H9 (cell line): ENCODE results near the gene FARP2. TPM values are rescaled to one million over a fixed set of nuclear protein-coding genes. Genes with fewer than 3 reads are reported as not detected.

Experiments used
- DNase-seq: peaks from one replicate; pipeline ENCODE4 v3.0.0-alpha.2; 2017
- H2AFZ ChIP-seq: one replicate; pipeline ENCODE4 v1.6.1; 2013; ENCODE audit warnings: mild to moderate bottlenecking, low read length, control low read depth, moderate library complexity
- H2AK5ac ChIP-seq: 2 replicates; pipeline ENCODE4 v1.6.1; 2013; ENCODE audit warnings: low read length, control low read depth, mixed read lengths; ENCODE audit not compliant: insufficient read length
- H2BK120ac ChIP-seq: one replicate; pipeline ENCODE4 v1.6.1; 2013; ENCODE audit warnings: low read depth, mild to moderate bottlenecking, low read length, control low read depth, inconsistent platforms; ENCODE audit not compliant: poor library complexity, severe bottlenecking
- H2BK12ac ChIP-seq: 2 replicates; pipeline ENCODE4 v1.6.1; 2013; ENCODE audit warnings: low read length, control low read depth, mixed read lengths, low read depth; ENCODE audit not compliant: insufficient read length
- H2BK15ac ChIP-seq: 2 replicates; pipeline ENCODE4 v1.6.1; 2013; ENCODE audit warnings: low read depth, low read length, control low read depth
- H2BK20ac ChIP-seq: one replicate; pipeline ENCODE4 v1.6.1; 2013; ENCODE audit warnings: low read depth, mild to moderate bottlenecking, low read length, control low read depth, inconsistent platforms; ENCODE audit not compliant: poor library complexity, severe bottlenecking
- H2BK5ac ChIP-seq: 2 replicates; pipeline ENCODE4 v1.6.1; 2013; ENCODE audit warnings: low read length, control low read depth, mixed read lengths; ENCODE audit not compliant: insufficient read length
- H3K14ac ChIP-seq: 2 replicates; pipeline ENCODE4 v1.6.1; 2013; ENCODE audit warnings: low read length, control low read depth; ENCODE audit not compliant: insufficient read depth
- H3K18ac ChIP-seq: 2 replicates; pipeline ENCODE4 v1.6.1; 2013; ENCODE audit warnings: low read depth, mild to moderate bottlenecking, mixed read lengths, low read length, control low read depth; ENCODE audit not compliant: insufficient read length
- H3K23ac ChIP-seq: 2 replicates; pipeline ENCODE4 v1.6.1; 2013; ENCODE audit warnings: low read length, control low read depth, mixed read lengths, low read depth; ENCODE audit not compliant: insufficient read length
- H3K23me2 ChIP-seq: 2 replicates; pipeline ENCODE4 v1.6.1; 2013; ENCODE audit warnings: low read depth, mild to moderate bottlenecking, mixed read lengths, low read length, control low read depth; ENCODE audit not compliant: insufficient read length, poor library complexity, severe bottlenecking
- H3K27ac ChIP-seq: 2 replicates; pipeline ENCODE4 v1.5.1; 2013; ENCODE audit warnings: low read length, control low read depth, mixed read lengths, low read depth; ENCODE audit not compliant: insufficient read length
- H3K27me3 ChIP-seq: 2 replicates; pipeline ENCODE4 v1.6.1; 2013; ENCODE audit warnings: low read length, control low read depth, inconsistent platforms; ENCODE audit not compliant: insufficient read depth
- H3K4ac ChIP-seq: 2 replicates; pipeline ENCODE4 v1.6.1; 2013; ENCODE audit warnings: low read depth, mild to moderate bottlenecking, control low read depth, inconsistent platforms, low read length, moderate library complexity
- H3K4me1 ChIP-seq: 2 replicates; pipeline ENCODE4 v1.6.1; 2013; ENCODE audit warnings: low read length, control low read depth, inconsistent platforms; ENCODE audit not compliant: insufficient read depth
- H3K4me2 ChIP-seq: 2 replicates; pipeline ENCODE4 v1.6.1; 2013; ENCODE audit warnings: low read length, control low read depth, mixed read lengths; ENCODE audit not compliant: insufficient read length, insufficient read depth
- H3K56ac ChIP-seq: 2 replicates; pipeline ENCODE4 v1.6.1; 2013; ENCODE audit warnings: low read depth, mild to moderate bottlenecking, mixed read lengths, low read length, control low read depth; ENCODE audit not compliant: insufficient read length
- H3K79me1 ChIP-seq: 2 replicates; pipeline ENCODE4 v1.6.1; 2013; ENCODE audit warnings: low read depth, mild to moderate bottlenecking, moderate library complexity, low read length, control low read depth, inconsistent platforms; ENCODE audit not compliant: insufficient read depth, poor library complexity, severe bottlenecking
- H3K79me2 ChIP-seq: 2 replicates; pipeline ENCODE4 v1.6.1; 2013; ENCODE audit warnings: low read length, control low read depth, inconsistent platforms; ENCODE audit not compliant: insufficient read depth
- H3K9ac ChIP-seq: 2 replicates; pipeline ENCODE4 v1.6.1; 2013; ENCODE audit warnings: low read length, control low read depth, mixed read lengths; ENCODE audit not compliant: insufficient read length; ENCODE audit errors: extremely low read depth
- H3K9me3 ChIP-seq: one replicate; pipeline ENCODE4 v1.6.1; 2013; ENCODE audit warnings: low read depth, low read length, inconsistent platforms; ENCODE audit not compliant: control insufficient read depth
- H3T11ph ChIP-seq: one replicate; pipeline ENCODE4 v1.6.1; 2013; ENCODE audit warnings: mild to moderate bottlenecking, low read length, control low read depth, inconsistent platforms
- H4K20me1 ChIP-seq: one replicate; pipeline ENCODE4 v1.6.1; 2013; ENCODE audit not compliant: control insufficient read depth, insufficient read length, insufficient read depth
- H4K5ac ChIP-seq: 2 replicates; pipeline ENCODE4 v1.6.1; 2013; ENCODE audit warnings: low read depth, mild to moderate bottlenecking, mixed read lengths, low read length, control low read depth; ENCODE audit not compliant: insufficient read length
- H4K8ac ChIP-seq: replicated peaks from 2 replicates; pipeline ENCODE4 v1.6.1; 2013; ENCODE audit warnings: low read length, control low read depth, mixed read lengths, low read depth; ENCODE audit not compliant: insufficient read length
- H4K91ac ChIP-seq: 2 replicates; pipeline ENCODE4 v1.6.1; 2013; ENCODE audit warnings: low read depth, mild to moderate bottlenecking, moderate library complexity, mixed read lengths, low read length, control low read depth; ENCODE audit not compliant: insufficient read length
- H3K27ac Mint-ChIP-seq, 3 experiments: 2 replicates in 2 of 3; 3 replicates in 1 of 3; pipeline ENCODE4 v1.8.0; 2020 to 2021; ENCODE audit warnings: mixed read lengths in 3 of 3, mild to moderate bottlenecking in 1 of 3, moderate library complexity in 1 of 3
- H3K27me3 Mint-ChIP-seq: 2 replicates; pipeline ENCODE4 v1.8.0; 2021; ENCODE audit warnings: low read depth, mild to moderate bottlenecking, moderate library complexity, mixed read lengths
- H3K36me3 Mint-ChIP-seq, 3 experiments: 2 replicates in 2 of 3; 3 replicates in 1 of 3; pipeline ENCODE4 v1.8.0; 2020 to 2021; ENCODE audit warnings: low read depth in 3 of 3, mixed read lengths in 3 of 3; ENCODE audit not compliant: insufficient read depth in 1 of 3
- H3K4me1 Mint-ChIP-seq, 2 experiments: 2 replicates each; pipeline ENCODE4 v1.8.0; 2020; ENCODE audit warnings: mixed read lengths in 2 of 2
- H3K4me3 Mint-ChIP-seq, 2 experiments: 2 replicates in 1 of 2; 3 replicates in 1 of 2; pipeline ENCODE4 v1.8.0; 2020 to 2021; ENCODE audit warnings: mild to moderate bottlenecking in 2 of 2, mixed read lengths in 2 of 2, moderate library complexity in 1 of 2
- H3K9me3 Mint-ChIP-seq, 2 experiments: 2 replicates in 1 of 2; 3 replicates in 1 of 2; pipeline ENCODE4 v1.8.0; 2020; ENCODE audit warnings: mild to moderate bottlenecking in 2 of 2, mixed read lengths in 2 of 2, moderate library complexity in 1 of 2
- WGBS: extraction: QIAGEN DNeasy Blood & Tissue Kit; methylation state at CpG from one replicate; pipeline ENCODE4 v1.1.7; 2013; ENCODE audit warnings: missing lambda C conversion rate, low lambda C conversion rate, mixed read lengths; ENCODE audit not compliant: insufficient read length; ENCODE audit errors: extremely low coverage; 5-methylcytosine and 5-hydroxymethylcytosine counted together
- total RNA-seq: library from RNA; stranded (reverse); gene quantifications from 2 replicates; pipeline ENCODE4 v1.2.1, GENCODE V29; 2021
- TF ChIP-seq, protein P1 (sequence below): fragments of 200-600 bp; sonication (generic); conservative IDR thresholded peaks from 3 replicates; pipeline ENCODE4 v1.8.0; 2021; ENCODE audit warnings: antibody characterized with exemption, mild to moderate bottlenecking

The FARP2 gene
- total RNA-seq, 1 experiment from 2014 or later = 33.9 TPM

GRCh38 chr2:241330616-241330981 is 25.5 kb upstream of the FARP2 start:
- no peak overlapping the region for H3K23ac ChIP-seq
- TF ChIP-seq, protein P1, sequence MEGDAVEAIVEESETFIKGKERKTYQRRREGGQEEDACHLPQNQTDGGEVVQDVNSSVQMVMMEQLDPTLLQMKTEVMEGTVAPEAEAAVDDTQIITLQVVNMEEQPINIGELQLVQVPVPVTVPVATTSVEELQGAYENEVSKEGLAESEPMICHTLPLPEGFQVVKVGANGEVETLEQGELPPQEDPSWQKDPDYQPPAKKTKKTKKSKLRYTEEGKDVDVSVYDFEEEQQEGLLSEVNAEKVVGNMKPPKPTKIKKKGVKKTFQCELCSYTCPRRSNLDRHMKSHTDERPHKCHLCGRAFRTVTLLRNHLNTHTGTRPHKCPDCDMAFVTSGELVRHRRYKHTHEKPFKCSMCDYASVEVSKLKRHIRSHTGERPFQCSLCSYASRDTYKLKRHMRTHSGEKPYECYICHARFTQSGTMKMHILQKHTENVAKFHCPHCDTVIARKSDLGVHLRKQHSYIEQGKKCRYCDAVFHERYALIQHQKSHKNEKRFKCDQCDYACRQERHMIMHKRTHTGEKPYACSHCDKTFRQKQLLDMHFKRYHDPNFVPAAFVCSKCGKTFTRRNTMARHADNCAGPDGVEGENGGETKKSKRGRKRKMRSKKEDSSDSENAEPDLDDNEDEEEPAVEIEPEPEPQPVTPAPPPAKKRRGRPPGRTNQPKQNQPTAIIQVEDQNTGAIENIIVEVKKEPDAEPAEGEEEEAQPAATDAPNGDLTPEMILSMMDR = no peak
- H3K27ac Mint-ChIP-seq = peak overlapping the region in 1 of 3 experiments; percentile 34; a peak in 2 of 7 replicates
- H3K4me1 Mint-ChIP-seq = peaks cover 2 to 3% of the 10 kb centered on the region in 2 experiments
- no peak overlapping the region for H2AK5ac ChIP-seq
- H4K8ac ChIP-seq = no peak overlapping the region
- no peak overlapping the region for H3K18ac ChIP-seq
- no CpG with 5 or more reads among the region's 4 CpGs for WGBS
- H3K56ac ChIP-seq = no peak overlapping the region
- no peak overlapping the region for H2AFZ ChIP-seq
- H3K23me2 ChIP-seq = no peaks in the 10 kb centered on the region
- no peak overlapping the region for H4K5ac ChIP-seq
- H3K4ac ChIP-seq = no peak overlapping the region
- no peak overlapping the region for H3K9ac ChIP-seq
- peaks cover 3% of the 10 kb centered on the region; the same call in 1 of the 2 replicates for H3K79me2 ChIP-seq
- no peak overlapping the region for H2BK12ac ChIP-seq
- no peaks in the 10 kb centered on the region for H3K27me3 Mint-ChIP-seq
- no peaks in the 10 kb centered on the region for H3K4me1 ChIP-seq
- H3K14ac ChIP-seq = no peak overlapping the region
- no peaks in the 10 kb centered on the region for H3K27me3 ChIP-seq
- no peak overlapping the region for H4K91ac ChIP-seq
- no peaks in the 10 kb centered on the region for H4K20me1 ChIP-seq
- H3K79me1 ChIP-seq = peaks cover 6% of the 10 kb centered on the region
- no peak overlapping the region for H3T11ph ChIP-seq
- H3K27ac ChIP-seq = no peak overlapping the region
- H3K9me3 Mint-ChIP-seq = no peaks in the 10 kb centered on the region
- no peak for DNase-seq
- H2BK20ac ChIP-seq = no peak overlapping the region
- no peak overlapping the region for H3K4me3 Mint-ChIP-seq
- no peak overlapping the region for H2BK120ac ChIP-seq
- no peak overlapping the region for H3K4me2 ChIP-seq
- no peak overlapping the region for H2BK15ac ChIP-seq
- H3K9me3 ChIP-seq = no peaks in the 10 kb centered on the region
- peaks cover 24 to 82% (median 66%) of the 10 kb centered on the region in 3 experiments; a peak in 6 of 7 replicates for H3K36me3 Mint-ChIP-seq
- H2BK5ac ChIP-seq = no peak overlapping the region
